Activated T-helper 1 cell treated with Interleukin-2 at 50 U/mL for 16 hours (primary cell): ENCODE data around the gene IZUMO4.
A peak's percentile ranks its signal among the peaks of the same experiment; 100 is the strongest.

Experiments
- DNase-seq: peaks from one replicate; pipeline ENCODE4 v3.0.0-alpha.2; 2020; ENCODE audit warnings: low read depth

The IZUMO4 gene

DNA sequence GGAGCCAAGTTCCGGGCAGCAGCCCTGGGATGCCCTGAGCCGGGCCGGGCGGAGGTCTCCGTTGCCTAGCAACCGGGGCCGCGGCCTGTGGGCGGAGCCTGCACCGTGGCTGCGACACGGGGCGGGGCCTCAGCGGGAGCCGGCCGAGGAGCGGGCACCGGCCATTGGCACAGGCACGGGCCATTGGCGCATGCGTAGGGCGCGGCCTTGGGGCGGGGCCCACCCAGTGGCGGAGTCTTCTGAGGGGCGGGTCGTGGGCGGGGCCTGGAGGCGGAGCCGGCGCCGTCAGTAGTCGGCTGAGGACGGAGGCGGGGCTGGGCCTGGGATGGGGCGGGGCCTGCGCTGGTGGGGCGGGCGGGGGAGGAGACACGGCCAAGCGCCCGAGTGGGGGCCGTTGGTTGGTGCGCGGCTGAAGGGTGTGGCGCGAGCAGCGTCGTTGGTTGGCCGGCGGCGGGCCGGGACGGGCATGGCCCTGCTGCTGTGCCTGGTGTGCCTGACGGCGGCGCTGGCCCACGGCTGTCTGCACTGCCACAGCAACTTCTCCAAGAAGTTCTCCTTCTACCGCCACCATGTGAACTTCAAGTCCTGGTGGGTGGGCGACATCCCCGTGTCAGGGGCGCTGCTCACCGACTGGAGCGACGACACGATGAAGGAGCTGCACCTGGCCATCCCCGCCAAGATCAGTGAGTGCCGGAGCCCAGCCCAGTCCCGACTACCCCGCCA, at the start of gene IZUMO4:
Gene IZUMO4 (plus strand): TSS at position 436 of the 723 bp plus-strand sequence. CDS start 31 bp downstream, at position 467.
- peak; percentile 100 for DNase-seq

- no peak for DNase-seq
Measured at GRCh38 chr19:2047076-2047448, 49.7 kb upstream of the IZUMO4 start.

GRCh38 chr19:2047449-2048103, 49.1 kb upstream of the IZUMO4 start:
- no peak for DNase-seq

DNA sequence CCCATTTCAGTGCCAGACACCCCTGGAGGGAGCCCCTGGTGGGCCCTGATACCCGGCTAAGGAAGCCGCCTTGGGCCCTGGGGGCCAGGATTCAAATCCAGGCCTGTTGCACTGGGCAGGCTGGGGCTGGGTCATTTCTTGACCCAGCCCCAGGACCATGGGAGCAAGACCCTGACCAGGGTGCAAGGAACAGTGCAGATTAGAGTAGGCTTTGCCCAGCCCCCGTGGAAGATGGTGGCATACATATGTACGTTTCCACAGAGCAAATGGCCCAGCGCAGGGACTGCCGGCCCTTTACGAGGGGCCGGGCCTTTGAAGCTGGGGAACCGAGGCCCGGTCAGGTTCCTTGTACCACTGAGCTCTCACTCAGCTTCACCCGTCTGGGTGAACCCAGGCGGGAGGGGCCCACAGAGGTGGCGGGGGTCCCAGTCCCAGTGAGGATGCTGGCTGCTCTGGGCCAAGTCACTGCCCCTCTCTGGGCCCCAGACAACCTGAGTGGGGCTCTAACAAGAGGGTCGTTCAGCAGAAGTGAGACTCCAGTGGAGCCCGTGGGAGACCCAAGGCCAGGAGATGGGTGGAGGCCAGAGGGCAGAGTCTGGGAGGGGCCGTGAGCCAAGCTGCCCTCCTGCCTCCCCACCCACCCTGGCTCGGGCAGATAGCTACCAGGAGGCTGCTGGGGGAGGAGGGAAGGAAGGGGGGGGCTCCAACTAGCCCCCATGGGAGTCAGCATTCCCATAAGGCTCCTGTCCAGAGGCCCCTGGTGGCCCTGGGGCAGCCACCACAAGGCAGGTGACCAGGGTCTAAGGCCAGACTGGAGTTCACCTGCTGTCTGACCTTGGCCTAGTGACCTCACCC, 48.4 kb upstream of the IZUMO4 start:
- DNase-seq, result no peak

DNA sequence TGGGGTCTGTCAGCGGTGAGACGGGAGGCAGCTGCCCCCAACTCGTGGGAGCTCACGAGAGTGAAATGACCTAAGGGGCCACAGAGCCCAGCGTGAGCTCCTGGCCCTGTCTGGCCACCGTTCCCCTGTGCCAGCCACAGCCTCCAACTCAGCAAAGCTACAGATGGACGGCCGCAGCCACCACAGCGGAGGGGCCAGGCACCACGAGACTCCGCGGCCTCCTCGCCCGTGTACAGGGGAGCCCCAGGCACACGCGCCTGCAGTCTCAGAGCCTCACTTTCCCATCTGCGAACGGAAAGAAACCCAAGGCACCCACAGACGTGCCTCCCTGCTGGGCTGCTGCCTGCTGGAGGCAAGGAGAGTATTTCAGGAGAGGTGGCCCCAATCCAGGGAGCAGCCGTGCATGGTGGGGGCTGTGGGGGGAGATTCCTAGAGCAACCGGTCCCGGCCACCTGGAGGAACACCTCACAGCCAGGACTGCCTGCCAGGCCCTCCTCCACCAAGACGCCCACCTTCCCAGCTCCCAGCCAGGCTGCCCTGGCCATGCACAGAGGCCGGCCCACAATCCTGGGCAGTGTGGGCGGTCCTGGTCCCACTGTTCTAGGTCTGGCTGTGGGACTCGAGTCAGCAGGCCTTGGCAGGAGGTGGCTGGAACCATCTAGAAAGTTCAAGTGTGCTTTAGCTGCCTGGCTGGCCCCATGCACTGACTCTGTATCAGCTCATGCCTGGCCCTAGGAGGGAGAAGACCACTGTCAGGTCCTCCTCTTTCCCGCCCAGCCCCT, 47.6 kb upstream of the IZUMO4 start:
- DNase-seq, result no peak

DNA sequence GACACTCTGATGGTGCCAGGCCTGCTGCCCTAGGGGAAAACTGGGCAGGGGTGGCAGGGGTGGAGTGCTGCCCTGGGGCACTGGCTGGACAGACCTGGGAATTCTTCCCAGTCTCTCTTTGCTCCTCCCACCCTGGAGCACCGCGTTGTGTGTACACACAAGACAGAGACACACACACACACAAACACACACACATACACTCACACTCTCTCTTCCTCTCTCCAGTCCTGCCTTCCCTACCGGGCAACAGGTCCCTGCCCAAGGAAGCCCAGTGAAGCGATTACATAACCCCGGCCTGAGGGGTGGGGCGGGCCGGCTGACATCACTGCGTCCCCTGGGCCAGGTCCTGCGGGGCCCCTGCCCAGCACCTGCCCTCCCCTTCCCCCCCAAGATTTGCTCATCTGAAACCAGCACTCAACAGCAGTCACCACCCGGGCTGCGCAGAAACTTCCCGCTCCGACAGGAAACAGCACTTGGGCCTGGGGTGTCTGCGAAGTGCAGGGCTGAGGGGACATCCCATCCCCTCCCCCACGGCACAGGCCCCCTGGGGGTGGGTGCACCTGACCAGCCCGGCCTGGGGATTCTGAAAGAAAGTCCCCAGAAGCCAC, 46.9 kb upstream of the IZUMO4 start:
- peak; percentile 43 for DNase-seq

- DNase-seq, result no peak
Measured at GRCh38 chr19:2050349-2050990, 46.2 kb upstream of the IZUMO4 start.

GRCh38 chr19:2050991-2051772, 45.5 kb upstream of the IZUMO4 start, which contains the start of gene MKNK2:
MKNK2 (minus strand) TSS chr19:2051244; CDS start chr19:2050851, 393 bp downstream.
- DNase-seq, result peak; percentile 95

DNA sequence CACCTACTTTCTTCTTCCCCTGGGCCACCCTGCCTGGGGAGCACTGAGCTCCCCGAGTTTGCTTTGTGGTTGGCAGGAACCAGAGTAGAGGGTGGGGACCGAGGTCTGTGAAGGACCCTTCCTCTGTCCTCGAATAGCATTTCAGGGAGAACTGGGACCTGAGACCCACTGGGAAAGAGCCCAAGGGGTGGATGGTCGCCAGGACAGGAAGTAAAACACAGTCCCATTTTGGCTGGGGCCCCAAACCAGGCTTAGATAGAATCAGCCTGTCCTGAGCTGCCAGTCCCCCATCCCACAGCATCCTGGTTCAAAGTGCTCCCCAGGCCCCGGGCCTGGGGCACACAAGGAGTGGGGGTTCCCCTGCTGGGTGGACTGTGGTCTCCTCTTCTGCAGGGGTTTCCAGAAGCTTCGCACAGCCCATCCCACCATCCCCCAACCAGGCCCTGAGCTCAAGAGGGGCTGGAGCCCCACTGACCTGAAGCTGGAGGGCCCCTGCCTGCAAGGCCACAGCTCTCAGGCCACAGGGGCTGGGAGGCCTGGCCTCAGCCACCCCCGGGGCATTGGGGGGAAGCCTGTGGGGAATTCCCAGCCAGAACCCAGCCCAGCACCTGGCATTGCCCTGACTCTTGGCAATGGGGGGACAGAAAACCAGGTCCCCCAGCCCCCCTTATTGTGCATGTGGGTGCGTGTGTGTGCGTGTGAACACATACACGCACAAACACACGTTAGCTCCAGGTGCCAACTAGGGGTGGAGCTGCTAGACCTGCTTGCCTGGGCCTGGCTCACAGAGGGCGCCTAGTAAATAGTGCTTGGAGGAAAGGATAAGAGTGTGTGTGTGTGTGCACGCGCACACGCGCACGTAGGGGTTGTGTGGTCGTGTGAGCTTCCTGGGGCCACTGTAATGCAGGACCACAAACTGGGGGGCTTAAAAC, 44.7 kb upstream of the IZUMO4 start:
- DNase-seq, result peak; percentile 26

GRCh38 chr19:2053601-2054389, 42.9 kb upstream of the IZUMO4 start:
- DNase-seq, result no peak

DNA sequence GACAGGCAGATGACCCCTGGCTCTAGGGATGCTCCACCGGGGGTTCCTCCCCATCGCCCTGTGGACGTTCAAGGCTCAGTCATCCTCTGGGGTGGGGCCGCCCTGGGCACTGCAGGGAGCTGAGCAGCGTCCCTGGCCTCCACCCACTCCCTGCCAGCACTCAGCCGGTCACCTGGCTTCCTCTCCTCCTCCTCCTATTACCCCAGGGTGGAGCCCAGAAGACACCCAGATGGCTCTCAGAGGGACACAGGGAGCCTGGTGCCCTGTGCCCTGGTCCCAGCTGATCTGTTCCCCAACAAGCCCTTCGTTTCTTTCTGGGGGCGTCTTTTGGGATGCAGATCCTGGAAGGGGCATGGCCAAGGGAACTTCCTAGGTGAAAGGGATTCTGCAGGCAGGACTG, 42.0 kb upstream of the IZUMO4 start:
- no peak for DNase-seq

GRCh38 chr19:2055931-2056836, 40.5 kb upstream of the IZUMO4 start:
- no peak for DNase-seq

GRCh38 chr19:2056837-2057192, 39.9 kb upstream of the IZUMO4 start:
- no peak for DNase-seq

GRCh38 chr19:2057484-2058469, 38.9 kb upstream of the IZUMO4 start:
- DNase-seq, result no peak

DNA sequence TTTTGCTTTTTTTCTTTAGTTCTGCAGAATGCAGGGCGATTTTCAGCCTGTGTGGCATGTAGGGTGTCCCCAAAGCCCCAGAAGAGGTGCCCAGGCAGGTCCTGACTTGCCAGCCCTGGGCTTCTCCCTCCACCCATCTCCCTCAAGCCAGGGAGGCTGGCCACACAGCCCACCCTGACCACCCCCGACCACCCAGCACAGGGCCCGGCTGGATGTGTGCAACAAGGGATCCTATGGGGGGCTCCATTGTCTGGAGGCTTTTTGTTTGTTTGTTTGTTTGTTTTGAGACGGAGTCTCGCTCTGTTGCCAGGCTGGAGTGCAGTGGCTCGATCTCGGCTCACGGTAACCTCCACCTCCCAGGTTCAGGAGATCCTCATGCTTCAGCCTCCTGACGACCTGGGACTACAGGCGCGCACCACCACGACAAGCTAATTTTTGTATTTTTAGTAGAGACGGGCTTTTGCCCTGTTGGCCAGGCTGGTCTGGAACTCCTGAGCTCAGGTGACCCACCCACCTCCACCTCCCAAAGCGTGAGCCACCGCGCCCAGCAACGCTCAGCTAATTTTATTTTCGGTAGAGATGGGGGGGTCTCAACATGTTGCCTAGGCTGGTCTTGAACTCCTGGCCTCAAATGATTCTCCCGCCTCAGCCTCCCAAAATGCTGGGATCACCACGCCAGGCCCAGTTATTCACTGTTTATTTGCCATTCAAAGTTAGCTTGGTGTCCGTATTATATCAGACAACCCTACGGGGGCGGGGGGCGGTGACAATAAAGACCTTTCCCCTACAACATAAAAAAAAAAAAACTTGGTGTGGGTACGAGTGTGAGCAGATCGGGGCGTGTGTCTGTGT, 37.9 kb upstream of the IZUMO4 start:
- DNase-seq, result no peak
